Fibroblast of lung (primary cell): ENCODE data around the gene MYO7A. TPM values are rescaled to one million over a fixed set of nuclear protein-coding genes. Genes with fewer than 3 reads are reported as not detected.

Experiments
- DNase-seq, 2 donors: peaks; one replicate each; pipeline versions ENCODE4 v3.0.0 to v3.0.0-alpha.2; 2010; ENCODE audit warnings: low read depth in 2 of 2
- H2AFZ ChIP-seq: 2 replicates; pipeline ENCODE4 v1.5.1; 2012; ENCODE audit warnings: low read length, control low read depth, inconsistent platforms
- H3K27ac ChIP-seq: 2 replicates; pipeline ENCODE4 v1.5.1; 2011; ENCODE audit warnings: low read length, control low read depth; ENCODE audit not compliant: insufficient read depth
- H3K27me3 ChIP-seq: 2 replicates; pipeline ENCODE4 v1.5.1; 2011; ENCODE audit warnings: mild to moderate bottlenecking, low read length; ENCODE audit not compliant: control insufficient read depth, insufficient read depth
- H3K36me3 ChIP-seq: 2 replicates; pipeline ENCODE4 v1.5.1; 2011; ENCODE audit warnings: low read length; ENCODE audit not compliant: control insufficient read depth, insufficient read depth
- H3K4me1 ChIP-seq: 2 replicates; pipeline ENCODE4 v1.5.1; 2011; ENCODE audit warnings: low read length; ENCODE audit not compliant: control insufficient read depth, insufficient read depth; ENCODE audit errors: extremely low read depth
- H3K4me2 ChIP-seq: 2 replicates; pipeline ENCODE4 v1.5.1; 2011; ENCODE audit warnings: low read length, control low read depth; ENCODE audit not compliant: insufficient read depth; ENCODE audit errors: extremely low read depth
- H3K4me3 ChIP-seq, 4 experiments: fragments of 200-600 bp in 1 of 4; sonication (generic) in 1 of 4; replicated peaks in 1 of 4; 2 replicates each; pipeline ENCODE4 v1.5.1; 2011 to 2016; ENCODE audit warnings: low read length in 4 of 4, low read depth in 3 of 4, mild to moderate bottlenecking in 3 of 4, control low read depth in 2 of 4, inconsistent platforms in 1 of 4, mixed read lengths in 1 of 4; ENCODE audit not compliant: insufficient read depth in 1 of 4; ENCODE audit errors: control extremely low read depth in 1 of 4
- H3K79me2 ChIP-seq: 2 replicates; pipeline ENCODE4 v1.5.1; 2012; ENCODE audit warnings: mild to moderate bottlenecking, low read length, inconsistent platforms; ENCODE audit not compliant: control insufficient read depth, insufficient read depth
- H3K9ac ChIP-seq: 2 replicates; pipeline ENCODE4 v1.5.1; 2011; ENCODE audit warnings: mild to moderate bottlenecking, low read length, control low read depth; ENCODE audit not compliant: insufficient read depth
- H3K9me3 ChIP-seq: 2 replicates; pipeline ENCODE4 v1.5.1; 2012; ENCODE audit warnings: low read depth, low read length; ENCODE audit not compliant: control insufficient read depth, insufficient read depth
- H4K20me1 ChIP-seq: 2 replicates; pipeline ENCODE4 v1.5.1; 2011; ENCODE audit warnings: low read length; ENCODE audit not compliant: control insufficient read depth, insufficient read depth; ENCODE audit errors: extremely low read depth
- EZH2 ChIP-seq: IDR thresholded peaks from 2 replicates; pipeline ENCODE4 v1.5.1; 2012; ENCODE audit warnings: low read length, control low read depth, mild to moderate bottlenecking; ENCODE audit errors: missing control alignments
- polyA plus RNA-seq, 2 donors: library from polyadenylated mRNA; depleted of rRNA in 1 of 2; stranded (reverse) in 1 of 2; unstranded in 1 of 2; fragments of >200 nt; gene quantifications; 2 replicates each; pipeline ENCODE4 v1.2.1, GENCODE V29; 2011 to 2012; ENCODE audit warnings: missing spikeins in 1 of 2
- total RNA-seq: library from RNA; depleted of rRNA; stranded (reverse); fragments of >200 nt; gene quantifications from 2 replicates; pipeline ENCODE4 v1.2.1, GENCODE V29; 2014
- TF ChIP-seq, protein P1 (sequence below), 2 donors: IDR thresholded peaks in 1 of 2; conservative IDR thresholded peaks in 1 of 2; 1 replicate in 1 of 2; 2 replicates in 1 of 2; pipeline ENCODE4 v1.5.1; 2011 to 2012; ENCODE audit warnings: low read length in 2 of 2, control low read depth in 1 of 2, inconsistent platforms in 1 of 2, low read depth in 1 of 2, mild to moderate bottlenecking in 1 of 2

MYO7A gene
- total and polyA plus RNA-seq, 2 donors (not counting 1 experiment from before 2014, with no cell fraction given), result 0.01 to 0.33 TPM

DNA sequence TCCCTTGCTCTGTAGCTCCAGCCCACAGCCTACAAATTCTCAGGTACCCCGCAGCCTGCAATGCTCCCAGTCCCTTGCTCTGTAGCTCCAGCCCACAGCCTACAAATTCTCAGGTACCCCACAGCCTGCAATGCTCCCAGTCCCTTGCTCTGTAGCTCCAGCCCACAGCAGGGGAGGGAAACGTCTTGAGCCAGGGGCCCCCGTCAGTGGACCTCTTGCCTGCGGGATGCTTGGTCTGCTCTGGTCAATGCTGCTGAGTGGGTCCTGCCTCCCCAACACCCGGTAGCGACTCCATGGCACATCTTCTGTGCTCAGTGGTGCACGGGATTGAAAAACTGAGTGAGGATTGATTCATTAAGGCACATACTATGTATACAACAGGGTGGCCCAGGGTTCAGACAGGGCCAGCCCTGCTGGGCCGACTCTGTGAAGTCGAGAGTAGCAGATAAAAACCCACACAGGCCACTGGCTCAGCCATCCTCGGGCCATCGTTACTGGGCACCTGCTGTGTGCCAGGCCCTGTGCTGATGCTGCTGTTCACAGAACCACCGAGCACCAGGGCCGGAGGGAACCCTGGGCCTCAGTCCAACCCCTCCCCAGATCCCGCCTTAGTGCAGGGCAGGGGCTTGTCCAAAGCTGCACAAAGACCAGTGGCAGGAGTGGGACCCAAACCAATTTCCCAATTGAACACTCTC lies 69.7 kb downstream of the MYO7A start:
- Histone ChIP-seq H3K79me2 (no peaks in the 10 kb centered on the region), H3K36me3 (no peaks in the 10 kb centered on the region), H3K9ac (no peak overlapping the region), H3K4me2 (no peak overlapping the region), H3K4me3 (no peak overlapping the region), H3K4me1 (no peaks in the 10 kb centered on the region), H3K27me3 (no peaks in the 10 kb centered on the region), H3K9me3 (no peaks in the 10 kb centered on the region), H3K27ac (no peak overlapping the region), H2AFZ (no peak overlapping the region), H4K20me1 (no peaks in the 10 kb centered on the region)
- no peak for TF ChIP-seq EZH2
- TF ChIP-seq, protein P1, sequence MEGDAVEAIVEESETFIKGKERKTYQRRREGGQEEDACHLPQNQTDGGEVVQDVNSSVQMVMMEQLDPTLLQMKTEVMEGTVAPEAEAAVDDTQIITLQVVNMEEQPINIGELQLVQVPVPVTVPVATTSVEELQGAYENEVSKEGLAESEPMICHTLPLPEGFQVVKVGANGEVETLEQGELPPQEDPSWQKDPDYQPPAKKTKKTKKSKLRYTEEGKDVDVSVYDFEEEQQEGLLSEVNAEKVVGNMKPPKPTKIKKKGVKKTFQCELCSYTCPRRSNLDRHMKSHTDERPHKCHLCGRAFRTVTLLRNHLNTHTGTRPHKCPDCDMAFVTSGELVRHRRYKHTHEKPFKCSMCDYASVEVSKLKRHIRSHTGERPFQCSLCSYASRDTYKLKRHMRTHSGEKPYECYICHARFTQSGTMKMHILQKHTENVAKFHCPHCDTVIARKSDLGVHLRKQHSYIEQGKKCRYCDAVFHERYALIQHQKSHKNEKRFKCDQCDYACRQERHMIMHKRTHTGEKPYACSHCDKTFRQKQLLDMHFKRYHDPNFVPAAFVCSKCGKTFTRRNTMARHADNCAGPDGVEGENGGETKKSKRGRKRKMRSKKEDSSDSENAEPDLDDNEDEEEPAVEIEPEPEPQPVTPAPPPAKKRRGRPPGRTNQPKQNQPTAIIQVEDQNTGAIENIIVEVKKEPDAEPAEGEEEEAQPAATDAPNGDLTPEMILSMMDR (conservative IDR thresholded peaks at IDR 0.05 in 1 of 2, IDR thresholded peaks at IDR 0.05 in 1 of 2; ENCODE audit: low read depth in 1 of 2, low read length in 2 of 2), result no peak
- DNase-seq, result no peak

DNA sequence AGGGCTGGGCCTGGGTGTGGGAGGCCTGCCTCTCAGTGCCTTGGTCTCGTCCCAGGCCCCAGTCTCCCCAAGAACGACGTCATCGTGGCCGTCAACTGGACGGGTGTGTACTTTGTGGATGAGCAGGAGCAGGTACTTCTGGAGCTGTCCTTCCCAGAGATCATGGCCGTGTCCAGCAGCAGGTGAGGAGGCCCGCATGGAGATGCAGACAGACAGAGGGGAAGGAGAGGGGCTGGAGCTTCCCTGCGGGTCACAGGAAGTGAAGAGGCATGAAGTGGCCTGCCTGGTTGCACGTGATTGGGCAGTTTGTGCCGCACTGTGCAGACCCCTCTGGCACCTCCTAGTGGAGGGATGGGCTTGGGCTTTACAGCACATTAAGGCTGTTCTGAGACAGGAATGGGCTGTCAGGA lies 70.4 kb downstream of the MYO7A start:
- no peak overlapping the region for H3K4me2 ChIP-seq
- H3K27me3 ChIP-seq, result no peaks in the 10 kb centered on the region
- TF ChIP-seq, protein P1 (conservative IDR thresholded peaks at IDR 0.05 in 1 of 2, IDR thresholded peaks at IDR 0.05 in 1 of 2; ENCODE audit: low read depth in 1 of 2, low read length in 2 of 2), result peak; percentile 11 to 34
- TF ChIP-seq EZH2, result no peak
- no peaks in the 10 kb centered on the region for H3K79me2 ChIP-seq
- H3K36me3 ChIP-seq, result no peaks in the 10 kb centered on the region
- no peaks in the 10 kb centered on the region for H3K9me3 ChIP-seq
- H2AFZ ChIP-seq, result no peak overlapping the region
- no peak for DNase-seq
- H3K4me1 ChIP-seq, result no peaks in the 10 kb centered on the region
- no peak overlapping the region for H3K9ac ChIP-seq
- no peaks in the 10 kb centered on the region for H4K20me1 ChIP-seq
- no peak overlapping the region for H3K4me3 ChIP-seq
- no peak overlapping the region for H3K27ac ChIP-seq

DNA sequence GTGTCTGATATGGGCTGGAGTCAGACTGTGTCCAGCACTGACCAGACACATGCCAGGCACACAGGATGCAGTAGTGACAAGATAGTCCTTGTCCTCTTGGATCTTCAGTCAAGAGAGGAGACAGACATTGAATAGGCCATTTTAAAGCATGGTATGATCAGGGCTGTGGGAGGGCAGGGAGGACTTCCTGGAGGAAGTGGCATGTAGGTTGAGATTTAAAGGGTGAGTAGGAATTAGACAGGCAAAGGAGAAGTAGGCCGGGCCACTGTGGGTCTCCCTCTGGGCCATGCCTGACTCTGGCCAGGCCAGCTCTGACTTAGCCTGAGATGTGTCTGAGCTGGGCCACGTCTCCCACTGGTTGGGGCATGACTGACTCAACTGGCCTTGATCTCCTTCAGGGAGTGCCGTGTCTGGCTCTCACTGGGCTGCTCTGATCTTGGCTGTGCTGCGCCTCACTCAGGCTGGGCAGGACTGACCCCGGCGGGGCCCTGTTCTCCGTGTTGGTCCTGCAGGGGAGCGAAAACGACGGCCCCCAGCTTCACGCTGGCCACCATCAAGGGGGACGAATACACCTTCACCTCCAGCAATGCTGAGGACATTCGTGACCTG lies 71.2 kb downstream of the MYO7A start:
- no peak overlapping the region for H3K4me2 ChIP-seq
- H3K4me1 ChIP-seq, result no peaks in the 10 kb centered on the region
- H3K4me3 ChIP-seq, result no peak overlapping the region
- no peak for TF ChIP-seq EZH2
- TF ChIP-seq, protein P1 (conservative IDR thresholded peaks at IDR 0.05 in 1 of 2, IDR thresholded peaks at IDR 0.05 in 1 of 2; ENCODE audit: low read depth in 1 of 2, low read length in 2 of 2), result no peak
- no peak overlapping the region for H3K27ac ChIP-seq
- no peaks in the 10 kb centered on the region for H3K27me3 ChIP-seq
- no peak for DNase-seq
- no peak overlapping the region for H3K9ac ChIP-seq
- no peak overlapping the region for H2AFZ ChIP-seq
- no peaks in the 10 kb centered on the region for H3K9me3 ChIP-seq
- H4K20me1 ChIP-seq, result no peaks in the 10 kb centered on the region
- no peaks in the 10 kb centered on the region for H3K79me2 ChIP-seq
- no peaks in the 10 kb centered on the region for H3K36me3 ChIP-seq
